HCEC 1CT (cell line): ENCODE results near the gene TMEM50B.
"Not testable (repeated sequence)": the region's sequence is repeated elsewhere in the genome, so short reads cannot be mapped to it uniquely, and the experiment has no call there.

Source experiments
- DNase-seq: peaks from one replicate; pipeline ENCODE4 v3.0.0-alpha.2; 2017

The TMEM50B gene

GRCh38 chr21:33477066-33477465 is 2.7 kb downstream of the TMEM50B start:
- DNase-seq: no peak

GRCh38 chr21:33473344-33473743 is 6.4 kb downstream of the TMEM50B start:
- no peak for DNase-seq

GRCh38 chr21:33470701-33471100 is 9.1 kb downstream of the TMEM50B start:
- DNase-seq: no peak

- DNase-seq: not testable (repeated sequence)
These were observed 10.6 kb downstream of the TMEM50B start for GRCh38 chr21:33469183-33469582.

GRCh38 chr21:33461538-33462250 is 18.1 kb downstream of the TMEM50B start:
- no peak for DNase-seq

GRCh38 chr21:33458861-33459260 is 20.9 kb downstream of the TMEM50B start:
- DNase-seq: no peak

GRCh38 chr21:33455686-33456446 is 23.9 kb downstream of the TMEM50B start:
- no peak for DNase-seq

- DNase-seq: no peak
These were observed 27.4 kb downstream of the TMEM50B start for GRCh38 chr21:33452362-33452761.

GRCh38 chr21:33451634-33452071 is 28.1 kb downstream of the TMEM50B start:
- peak; percentile 4 for DNase-seq

GRCh38 chr21:33449616-33450015 is 30.2 kb downstream of the TMEM50B start:
- DNase-seq: no peak

GRCh38 chr21:33446620-33447019 is 33.2 kb downstream of the TMEM50B start:
- DNase-seq: not testable (repeated sequence)

- DNase-seq: no peak
These were observed 35.3 kb downstream of the TMEM50B start for GRCh38 chr21:33444499-33444898.

- DNase-seq: no peak
These were observed 36.6 kb downstream of the TMEM50B start for GRCh38 chr21:33443194-33443593.

GRCh38 chr21:33441489-33442477 is 38.0 kb downstream of the TMEM50B start:
- peak; percentile 58 for DNase-seq

- DNase-seq: no peak
These were observed 42.6 kb downstream of the TMEM50B start for GRCh38 chr21:33437140-33437539.

GRCh38 chr21:33434770-33435360 is 44.9 kb downstream of the TMEM50B start:
- DNase-seq: peak; percentile 96

- DNase-seq: no peak
These were observed 46.2 kb downstream of the TMEM50B start for GRCh38 chr21:33433425-33434114.

- no peak for DNase-seq
These were observed 46.8 kb downstream of the TMEM50B start for GRCh38 chr21:33433001-33433400.

GRCh38 chr21:33432496-33432895 is 47.3 kb downstream of the TMEM50B start:
- DNase-seq: no peak

GRCh38 chr21:33430858-33431257 is 48.9 kb downstream of the TMEM50B start:
- DNase-seq: no peak

GRCh38 chr21:33428669-33429068 is 51.1 kb downstream of the TMEM50B start:
- no peak for DNase-seq

GRCh38 chr21:33427051-33427450 is 52.7 kb downstream of the TMEM50B start:
- DNase-seq: no peak
